Neural cell (in vitro differentiated cells): ENCODE data around the gene SPN.
"Not testable (repeated sequence)": the region's sequence is repeated elsewhere in the genome, so short reads cannot be mapped to it uniquely, and the experiment has no call there.

Source experiments
- MXI1 ChIP-seq: fragments of 450-650 bp; conservative IDR thresholded peaks from 2 replicates; pipeline ENCODE4 v1.6.1; 2014; ENCODE audit warnings: antibody characterized with exemption, mild to moderate bottlenecking; ENCODE audit not compliant: poor library complexity, severe bottlenecking
- POLR2AphosphoS5 ChIP-seq: IDR thresholded peaks from 2 replicates; pipeline ENCODE4 v1.6.1; 2012
- REST ChIP-seq: IDR thresholded peaks from 2 replicates; pipeline ENCODE4 v1.6.1; 2012; ENCODE audit warnings: borderline replicate concordance
- TF ChIP-seq, protein P1 (sequence below): fragments of 450-650 bp; IDR thresholded peaks from 2 replicates; pipeline ENCODE4 v1.5.1; 2014; ENCODE audit warnings: antibody characterized with exemption, mild to moderate bottlenecking, moderate library complexity; ENCODE audit not compliant: poor library complexity, severe bottlenecking

GRCh38 chr16:29636368-29636767 is 26.7 kb upstream of the SPN start:
- TF ChIP-seq, protein P1, sequence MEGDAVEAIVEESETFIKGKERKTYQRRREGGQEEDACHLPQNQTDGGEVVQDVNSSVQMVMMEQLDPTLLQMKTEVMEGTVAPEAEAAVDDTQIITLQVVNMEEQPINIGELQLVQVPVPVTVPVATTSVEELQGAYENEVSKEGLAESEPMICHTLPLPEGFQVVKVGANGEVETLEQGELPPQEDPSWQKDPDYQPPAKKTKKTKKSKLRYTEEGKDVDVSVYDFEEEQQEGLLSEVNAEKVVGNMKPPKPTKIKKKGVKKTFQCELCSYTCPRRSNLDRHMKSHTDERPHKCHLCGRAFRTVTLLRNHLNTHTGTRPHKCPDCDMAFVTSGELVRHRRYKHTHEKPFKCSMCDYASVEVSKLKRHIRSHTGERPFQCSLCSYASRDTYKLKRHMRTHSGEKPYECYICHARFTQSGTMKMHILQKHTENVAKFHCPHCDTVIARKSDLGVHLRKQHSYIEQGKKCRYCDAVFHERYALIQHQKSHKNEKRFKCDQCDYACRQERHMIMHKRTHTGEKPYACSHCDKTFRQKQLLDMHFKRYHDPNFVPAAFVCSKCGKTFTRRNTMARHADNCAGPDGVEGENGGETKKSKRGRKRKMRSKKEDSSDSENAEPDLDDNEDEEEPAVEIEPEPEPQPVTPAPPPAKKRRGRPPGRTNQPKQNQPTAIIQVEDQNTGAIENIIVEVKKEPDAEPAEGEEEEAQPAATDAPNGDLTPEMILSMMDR, result not testable (repeated sequence)
- TF ChIP-seq REST, POLR2AphosphoS5, MXI1: not testable (repeated sequence)
